GM12864 (cell line): Measurements from ENCODE around the gene GMPR2.

Experiments used
- DNase-seq: peaks from one replicate; pipeline ENCODE4 v3.0.0-alpha.2; 2011; ENCODE audit warnings: low read depth
- H3K4me3 ChIP-seq: 2 replicates; pipeline ENCODE4 v1.5.1; 2011; ENCODE audit warnings: mild to moderate bottlenecking, low read depth, low read length, control low read depth
- TF ChIP-seq, protein P1 (sequence below): IDR thresholded peaks from 2 replicates; pipeline ENCODE4 v1.5.1; 2011; ENCODE audit warnings: low read depth, mild to moderate bottlenecking, moderate library complexity, low read length, control low read depth, inconsistent platforms; ENCODE audit errors: missing control alignments

Gene GMPR2

DNA sequence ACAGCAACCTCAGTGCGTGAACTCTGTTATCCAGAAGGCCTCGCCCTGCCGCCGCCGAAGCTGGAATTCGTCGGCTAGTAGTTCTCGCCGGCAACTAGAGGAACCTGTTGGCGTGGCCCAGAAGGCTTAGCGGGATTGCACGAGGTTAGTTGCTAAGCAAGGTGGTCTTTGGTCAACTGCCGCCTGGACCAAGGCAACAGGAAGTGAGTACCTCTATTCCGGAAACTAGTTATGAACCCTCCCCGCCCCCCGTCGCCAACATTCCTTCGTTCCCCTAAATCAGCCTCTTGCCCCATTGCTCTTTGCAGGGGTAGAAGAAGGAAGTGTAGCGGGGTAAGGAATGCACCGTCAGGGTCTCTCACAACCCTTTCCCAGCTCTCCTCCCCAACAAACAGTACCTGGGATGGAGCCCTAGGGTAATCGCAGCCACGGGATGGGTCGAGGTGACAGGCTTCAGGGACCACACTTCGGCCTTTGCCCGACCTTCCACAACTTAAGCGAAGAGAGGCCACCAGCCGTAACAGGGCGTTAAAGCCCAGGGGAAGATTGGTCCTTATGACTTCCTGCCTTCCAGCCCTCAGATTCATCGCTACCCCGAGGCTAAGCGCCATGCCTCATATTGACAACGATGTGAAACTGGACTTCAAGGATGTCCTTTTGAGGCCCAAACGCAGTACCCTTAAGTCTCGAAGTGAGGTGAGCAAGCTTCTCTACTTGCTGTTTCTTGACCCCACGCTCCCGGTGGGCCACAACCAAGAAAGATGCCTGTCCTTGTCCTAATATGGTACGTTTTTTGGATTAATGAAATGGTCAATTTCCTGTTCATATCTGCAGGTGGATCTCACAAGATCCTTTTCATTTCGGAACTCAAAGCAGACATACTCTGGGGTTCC, at the start of gene GMPR2:
Gene GMPR2 (plus strand): TSS at position 285 of the 893 bp plus-strand sequence. CDS start 325 bp downstream, at position 610.
- DNase-seq, result no peak
- H3K4me3 ChIP-seq, result peak within 1 kb of the TSS; percentile 83
- TF ChIP-seq, protein P1, sequence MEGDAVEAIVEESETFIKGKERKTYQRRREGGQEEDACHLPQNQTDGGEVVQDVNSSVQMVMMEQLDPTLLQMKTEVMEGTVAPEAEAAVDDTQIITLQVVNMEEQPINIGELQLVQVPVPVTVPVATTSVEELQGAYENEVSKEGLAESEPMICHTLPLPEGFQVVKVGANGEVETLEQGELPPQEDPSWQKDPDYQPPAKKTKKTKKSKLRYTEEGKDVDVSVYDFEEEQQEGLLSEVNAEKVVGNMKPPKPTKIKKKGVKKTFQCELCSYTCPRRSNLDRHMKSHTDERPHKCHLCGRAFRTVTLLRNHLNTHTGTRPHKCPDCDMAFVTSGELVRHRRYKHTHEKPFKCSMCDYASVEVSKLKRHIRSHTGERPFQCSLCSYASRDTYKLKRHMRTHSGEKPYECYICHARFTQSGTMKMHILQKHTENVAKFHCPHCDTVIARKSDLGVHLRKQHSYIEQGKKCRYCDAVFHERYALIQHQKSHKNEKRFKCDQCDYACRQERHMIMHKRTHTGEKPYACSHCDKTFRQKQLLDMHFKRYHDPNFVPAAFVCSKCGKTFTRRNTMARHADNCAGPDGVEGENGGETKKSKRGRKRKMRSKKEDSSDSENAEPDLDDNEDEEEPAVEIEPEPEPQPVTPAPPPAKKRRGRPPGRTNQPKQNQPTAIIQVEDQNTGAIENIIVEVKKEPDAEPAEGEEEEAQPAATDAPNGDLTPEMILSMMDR, result no peak

DNA sequence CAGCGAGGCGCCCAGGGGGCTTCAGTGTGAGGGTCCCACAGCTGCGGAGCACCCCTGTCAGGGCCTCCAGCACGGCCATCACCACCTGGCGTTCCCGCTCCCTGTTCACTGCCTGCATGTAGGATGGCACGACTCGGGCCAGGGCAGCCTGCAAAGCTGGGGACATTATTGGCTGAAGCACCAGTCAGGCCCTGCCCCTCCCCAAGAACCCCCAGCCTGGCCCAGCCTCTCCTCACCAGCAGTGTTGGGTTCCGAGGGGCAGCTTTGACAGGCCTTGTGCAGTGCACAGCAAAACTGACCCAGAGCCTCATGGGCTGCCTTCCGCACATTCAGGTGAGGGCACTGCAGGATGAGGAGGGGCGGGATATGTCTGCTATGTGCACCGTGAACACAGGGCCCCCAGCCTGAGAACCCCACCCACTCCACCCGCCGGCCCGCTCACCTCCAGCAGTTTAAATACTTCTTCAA, 49.7 kb upstream of the GMPR2 start:
- no peak for DNase-seq
- TF ChIP-seq, protein P1, result no peak
- H3K4me3 ChIP-seq, result no peak overlapping the region

DNA sequence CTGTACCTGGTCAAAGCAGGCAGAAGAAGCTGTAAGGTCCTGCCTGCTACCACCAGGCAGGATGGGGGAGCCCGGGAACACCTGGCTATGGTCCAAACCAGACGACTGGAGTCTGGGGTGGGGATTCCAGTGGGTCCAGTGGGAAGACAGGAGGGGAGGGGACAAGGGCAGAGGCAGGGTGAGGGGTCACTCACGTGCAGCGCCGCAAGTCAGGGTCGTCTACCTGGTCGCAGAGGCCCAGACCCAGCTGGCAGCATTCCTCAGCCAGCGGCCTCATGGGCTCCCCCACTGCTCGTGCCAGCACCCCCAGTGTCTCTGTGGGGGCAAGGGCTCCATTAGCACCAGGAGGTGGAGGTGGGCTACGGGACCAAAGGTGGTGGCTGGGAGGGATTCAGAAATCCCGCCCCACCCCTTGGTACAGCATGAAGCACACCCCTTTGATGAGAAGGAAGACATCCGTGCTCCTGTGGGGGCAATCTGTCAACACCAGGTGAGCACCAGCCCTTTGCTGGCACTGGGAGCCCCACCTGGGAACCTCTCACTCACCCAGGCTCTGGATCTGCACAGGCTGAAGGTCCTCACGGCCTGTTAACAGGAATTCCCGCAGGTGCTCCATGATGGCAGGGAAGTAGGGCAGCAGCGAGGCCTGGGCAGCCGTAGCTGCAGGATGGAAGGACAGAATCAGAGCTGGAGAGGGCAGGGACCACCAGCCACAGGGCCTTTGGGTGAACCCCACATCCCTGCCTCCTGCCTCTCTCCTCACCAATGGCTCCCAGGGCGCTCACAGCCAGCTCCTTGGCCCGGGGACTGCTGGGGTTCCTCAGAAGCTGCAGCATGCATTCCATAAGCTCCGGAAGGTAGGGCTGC, 48.4 kb upstream of the GMPR2 start:
- no peak for DNase-seq
- H3K4me3 ChIP-seq, result no peak overlapping the region
- TF ChIP-seq, protein P1, result no peak

DNA sequence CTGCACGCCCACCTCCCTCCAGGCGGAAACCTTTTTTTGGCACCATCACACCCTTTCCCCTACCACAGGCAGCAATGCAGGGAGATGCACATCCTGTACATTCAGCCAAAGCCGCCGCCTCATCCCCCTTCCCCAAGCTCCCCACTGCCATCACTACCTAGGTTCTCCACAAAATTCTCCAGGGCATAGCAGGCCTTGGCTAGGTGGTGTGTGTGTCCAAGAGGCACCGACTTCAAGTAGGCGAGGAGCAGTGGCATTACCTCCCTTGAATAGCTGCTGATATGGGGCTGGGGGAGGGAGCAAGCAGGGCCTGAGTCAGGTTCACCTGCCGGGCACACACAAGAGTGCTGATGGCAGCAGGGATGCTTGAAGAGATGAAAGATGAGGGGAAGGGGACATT, 47.7 kb upstream of the GMPR2 start:
- no peak overlapping the region for H3K4me3 ChIP-seq
- TF ChIP-seq, protein P1, result no peak

DNA sequence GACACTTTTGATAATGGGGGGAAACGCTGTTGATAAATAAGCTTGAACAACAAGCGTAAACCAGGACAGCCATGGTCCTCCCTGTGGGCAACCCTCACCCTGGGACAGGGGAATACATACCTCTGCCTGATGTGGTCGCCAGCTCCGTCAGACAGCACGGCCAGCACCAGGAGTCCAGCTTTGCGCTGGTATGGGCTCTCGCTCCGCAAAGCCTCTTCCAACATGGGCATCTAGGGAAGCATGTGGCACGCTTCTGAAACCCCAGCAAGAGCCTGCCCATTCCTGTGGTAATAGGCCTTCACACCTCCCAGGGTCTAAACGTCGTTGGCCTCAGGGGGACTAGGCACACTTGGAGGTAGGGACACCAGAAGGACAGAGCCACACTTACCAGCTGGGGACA, 47.0 kb upstream of the GMPR2 start:
- TF ChIP-seq, protein P1, result no peak
- DNase-seq, result no peak
- H3K4me3 ChIP-seq, result no peak overlapping the region

More for the DNA sequence above, 47.7 kb upstream of the GMPR2 start:
- no peak for DNase-seq

DNA sequence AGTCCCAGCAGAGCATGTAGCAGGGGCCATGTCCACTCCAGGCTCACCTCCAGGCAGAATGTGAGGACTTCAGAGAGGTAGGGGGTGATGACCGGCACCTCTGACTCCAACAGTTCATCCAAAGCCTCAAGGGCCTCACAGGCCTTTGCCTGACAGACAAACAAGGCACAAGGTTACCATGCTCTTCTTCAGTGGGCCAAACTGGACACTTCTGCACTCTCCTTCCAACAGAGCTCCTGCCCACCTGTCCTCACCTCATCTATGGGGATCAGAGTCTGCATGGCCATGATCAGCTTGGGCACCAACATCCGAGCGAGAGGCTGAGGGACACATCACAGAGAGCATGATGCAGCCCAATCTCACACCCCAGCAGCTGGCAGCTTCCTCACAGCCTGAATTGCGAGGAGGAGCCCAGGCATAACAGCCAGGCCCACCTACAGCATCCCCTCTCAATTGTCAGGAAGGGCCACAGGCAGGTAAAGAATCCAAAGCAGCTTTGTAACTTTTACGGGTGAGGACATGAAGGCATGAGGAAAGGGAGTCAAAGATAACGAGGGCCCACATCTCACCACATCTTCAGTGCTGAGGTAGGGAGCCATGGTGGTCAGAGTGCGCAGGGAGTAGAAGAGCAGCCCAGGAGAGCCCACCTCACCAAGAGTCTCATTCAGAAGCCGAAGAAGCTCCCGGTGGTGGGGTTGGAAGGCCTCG, 45.7 kb upstream of the GMPR2 start:
- TF ChIP-seq, protein P1, result no peak
- no peak for DNase-seq
- H3K4me3 ChIP-seq, result no peak overlapping the region
